ENCODE data around the gene A4GALT.

GRCh38 chr22:42708417-42708816 is 12.3 kb downstream of the A4GALT start:
- TF ChIP-seq ISL1 (CRISPR knock-in tag; IDR thresholded peaks at IDR 0.05) (no peak), ARNTL (CRISPR knock-in tag; IDR thresholded peaks at IDR 0.05; ENCODE audit: borderline replicate concordance, low read depth) (no peak), PATZ1 (CRISPR knock-in tag; IDR thresholded peaks at IDR 0.05; ENCODE audit: borderline replicate concordance) (no peak), ZC3H10 (CRISPR knock-in tag; IDR thresholded peaks at IDR 0.05) (no peak), OSR1 (CRISPR knock-in tag; IDR thresholded peaks at IDR 0.05) (no peak), RARB (CRISPR knock-in tag; IDR thresholded peaks at IDR 0.05) (no peak), SNAI2 (CRISPR knock-in tag; IDR thresholded peaks at IDR 0.05) (no peak)
- TF ChIP-seq, protein P1, sequence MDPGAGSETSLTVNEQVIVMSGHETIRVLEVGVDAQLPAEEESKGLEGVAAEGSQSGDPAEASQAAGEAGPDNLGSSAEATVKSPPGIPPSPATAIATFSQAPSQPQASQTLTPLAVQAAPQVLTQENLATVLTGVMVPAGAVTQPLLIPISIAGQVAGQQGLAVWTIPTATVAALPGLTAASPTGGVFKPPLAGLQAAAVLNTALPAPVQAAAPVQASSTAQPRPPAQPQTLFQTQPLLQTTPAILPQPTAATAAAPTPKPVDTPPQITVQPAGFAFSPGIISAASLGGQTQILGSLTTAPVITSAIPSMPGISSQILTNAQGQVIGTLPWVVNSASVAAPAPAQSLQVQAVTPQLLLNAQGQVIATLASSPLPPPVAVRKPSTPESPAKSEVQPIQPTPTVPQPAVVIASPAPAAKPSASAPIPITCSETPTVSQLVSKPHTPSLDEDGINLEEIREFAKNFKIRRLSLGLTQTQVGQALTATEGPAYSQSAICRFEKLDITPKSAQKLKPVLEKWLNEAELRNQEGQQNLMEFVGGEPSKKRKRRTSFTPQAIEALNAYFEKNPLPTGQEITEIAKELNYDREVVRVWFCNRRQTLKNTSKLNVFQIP (CRISPR knock-in tag; IDR thresholded peaks at IDR 0.05; ENCODE audit: borderline replicate concordance, low read depth), result no peak

Measured in SK-N-SH treated with all-trans-retinoic acid at 6 μM for 48 hours (cell line).